ENCODE measurements around the gene RPA3. TPM values are rescaled to one million over a fixed set of nuclear protein-coding genes. Genes with fewer than 3 reads are reported as not detected.

RPA3 gene
- total RNA-seq, 2 donors from 2014 or later: 101 to 103 TPM

DNA sequence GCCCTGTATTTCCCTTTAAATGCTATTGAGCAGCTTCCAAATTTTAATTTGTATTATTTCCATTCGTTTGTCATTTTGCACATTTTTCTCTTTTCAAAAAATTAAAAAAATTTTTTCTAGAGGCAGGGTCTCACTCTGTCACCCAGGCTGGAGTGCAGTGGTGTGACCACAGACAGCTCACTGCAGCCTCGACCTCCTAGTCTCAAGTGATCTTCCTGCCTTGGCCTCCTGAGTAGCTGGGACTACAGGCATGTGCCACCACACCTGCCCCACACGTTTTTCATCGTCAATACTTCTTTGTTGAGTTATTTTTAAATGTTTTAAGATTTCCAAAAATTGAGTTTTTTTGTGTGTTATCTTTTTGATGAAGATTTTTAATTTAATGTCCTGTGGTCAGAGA lies 4.7 kb downstream of the RPA3 start:
- no peaks in the 10 kb centered on the region for H3K9me3 Mint-ChIP-seq
- peaks cover 0 to 2% of the 10 kb centered on the region in 2 donors for H3K36me3 Mint-ChIP-seq (ENCODE audit: insufficient read depth in 2 of 2)
- no peaks in the 10 kb centered on the region for H3K27me3 Mint-ChIP-seq (ENCODE audit: low read depth)
- no peak for ATAC-seq (replicated peaks in 1 of 2)
- no peak overlapping the region for H3K27ac Mint-ChIP-seq
- H3K4me1 Mint-ChIP-seq (ENCODE audit: low read depth): peaks cover 20% of the 10 kb centered on the region
- DNase-seq: no peak
- no peak overlapping the region for H3K4me3 Mint-ChIP-seq

DNA sequence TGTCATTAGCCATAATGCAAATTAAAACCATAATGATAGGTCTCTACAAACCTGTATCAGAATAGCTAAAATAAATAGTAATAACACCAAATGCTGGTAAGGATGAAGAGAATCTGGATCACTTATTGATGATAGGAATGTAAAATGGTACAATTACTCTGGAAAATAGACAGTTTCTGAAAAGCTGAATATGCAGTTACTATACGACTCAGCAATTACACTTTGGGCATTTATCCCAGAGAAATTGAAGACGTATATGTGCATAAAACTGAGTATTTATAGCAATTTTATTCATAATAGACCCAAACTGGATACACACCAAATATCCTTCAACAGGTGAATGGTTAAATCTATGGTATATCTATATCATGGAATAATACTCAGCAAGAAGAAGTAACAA lies 7.9 kb downstream of the RPA3 start:
- Mint-ChIP-seq H3K27me3 (ENCODE audit: low read depth) (no peaks in the 10 kb centered on the region), H3K4me1 (ENCODE audit: low read depth) (peaks cover 19% of the 10 kb centered on the region), H3K27ac (no peak overlapping the region), H3K4me3 (no peak overlapping the region), H3K36me3 (ENCODE audit: insufficient read depth in 2 of 2) (no peaks in the 10 kb centered on the region), H3K9me3 (no peaks in the 10 kb centered on the region)
- no peak for ATAC-seq (replicated peaks in 1 of 2)
- DNase-seq: no peak

DNA sequence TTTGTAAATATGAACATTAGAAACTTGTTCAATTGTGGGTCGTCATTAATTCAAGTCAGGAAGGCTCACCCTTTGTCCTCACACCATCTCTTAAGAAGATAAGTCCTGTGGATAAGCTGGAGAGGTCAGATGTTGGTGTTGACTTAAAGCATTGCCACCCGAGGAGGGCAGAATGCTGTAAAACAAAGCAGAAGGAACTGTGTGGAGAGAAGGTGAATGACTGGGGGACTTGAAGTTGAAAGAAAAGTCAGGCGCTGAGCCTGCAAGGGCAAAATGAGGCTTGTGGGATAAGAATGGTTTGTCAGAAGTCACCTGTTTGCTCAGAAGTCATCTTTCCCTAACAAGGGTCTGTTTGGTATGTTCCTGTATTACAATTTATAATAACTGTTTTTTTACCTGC lies 9.1 kb downstream of the RPA3 start:
- Mint-ChIP-seq H3K4me3 (no peak overlapping the region), H3K9me3 (no peaks in the 10 kb centered on the region), H3K27me3 (ENCODE audit: low read depth) (no peaks in the 10 kb centered on the region), H3K36me3 (ENCODE audit: insufficient read depth in 2 of 2) (no peaks in the 10 kb centered on the region), H3K4me1 (ENCODE audit: low read depth) (peaks cover 19% of the 10 kb centered on the region), H3K27ac (no peak overlapping the region)
- DNase-seq: no peak
- ATAC-seq (replicated peaks in 1 of 2): no peak

DNA sequence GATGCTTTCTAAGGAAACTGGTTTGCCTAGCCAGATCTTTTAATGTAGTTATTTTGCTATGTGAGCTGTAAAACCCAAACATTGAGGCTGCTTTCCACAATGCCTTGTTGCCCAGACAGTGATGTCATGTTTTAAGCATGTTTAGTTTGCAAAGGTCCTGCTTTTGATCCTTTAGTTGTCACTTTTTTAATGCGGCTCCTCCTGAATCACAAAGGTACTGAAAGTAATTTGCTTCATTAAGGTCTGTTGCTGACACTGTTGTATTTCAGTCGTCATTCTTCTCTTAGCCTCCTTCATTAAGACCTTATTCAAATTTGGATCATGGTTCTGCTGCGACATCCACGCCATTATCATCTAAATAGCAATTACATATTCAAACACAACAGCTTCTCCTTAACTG lies 10.6 kb downstream of the RPA3 start:
- no peaks in the 10 kb centered on the region for H3K9me3 Mint-ChIP-seq
- no peaks in the 10 kb centered on the region for H3K27me3 Mint-ChIP-seq (ENCODE audit: low read depth)
- ATAC-seq (replicated peaks in 1 of 2) (no peak), DNase-seq (no peak)
- H3K4me3 Mint-ChIP-seq: no peak overlapping the region
- peaks cover 11% of the 10 kb centered on the region for H3K4me1 Mint-ChIP-seq (ENCODE audit: low read depth)
- no peaks in the 10 kb centered on the region for H3K36me3 Mint-ChIP-seq (ENCODE audit: insufficient read depth in 2 of 2)
- no peak overlapping the region for H3K27ac Mint-ChIP-seq

GRCh38 chr7:7707246-7707645 lies 11.2 kb downstream of the RPA3 start:
- Mint-ChIP-seq H3K27me3 (ENCODE audit: low read depth) (no peaks in the 10 kb centered on the region), H3K4me3 (no peak overlapping the region), H3K27ac (no peak overlapping the region), H3K9me3 (no peaks in the 10 kb centered on the region), H3K4me1 (ENCODE audit: low read depth) (peaks cover 11% of the 10 kb centered on the region), H3K36me3 (ENCODE audit: insufficient read depth in 2 of 2) (no peaks in the 10 kb centered on the region)
- ATAC-seq (replicated peaks in 1 of 2): no peak
- no peak for DNase-seq

DNA sequence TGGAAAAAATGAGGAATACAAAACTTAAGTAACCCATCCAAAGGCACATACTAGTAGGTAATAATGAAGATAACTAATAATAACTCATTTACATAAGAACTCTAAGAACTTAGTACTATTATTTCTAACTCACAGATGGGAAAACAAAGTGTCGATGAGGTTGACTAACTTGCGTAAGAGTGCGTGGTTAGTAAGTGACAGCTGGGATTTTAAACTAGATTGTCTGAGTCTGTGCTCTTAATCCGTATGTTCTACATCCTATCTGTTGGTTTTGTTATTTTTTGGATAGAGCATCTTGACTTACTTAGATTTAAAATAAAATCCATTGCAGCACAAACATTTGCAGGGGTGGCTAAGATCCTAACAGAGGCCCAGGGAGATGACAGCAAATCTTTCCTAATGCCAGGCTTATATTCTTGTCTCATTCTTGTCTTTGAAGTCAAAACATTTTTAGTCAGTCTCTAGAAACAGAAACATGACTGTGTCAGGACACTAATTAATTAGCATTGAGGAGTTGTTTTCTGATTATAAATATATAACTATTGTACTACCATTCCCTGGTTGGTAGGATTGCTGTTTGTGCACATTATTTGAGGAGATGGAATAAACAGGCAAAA lies 11.7 kb downstream of the RPA3 start:
- Mint-ChIP-seq H3K4me3 (no peak overlapping the region), H3K4me1 (ENCODE audit: low read depth) (peaks cover 11% of the 10 kb centered on the region), H3K27ac (no peak overlapping the region), H3K27me3 (ENCODE audit: low read depth) (no peaks in the 10 kb centered on the region), H3K9me3 (no peaks in the 10 kb centered on the region), H3K36me3 (ENCODE audit: insufficient read depth in 2 of 2) (no peaks in the 10 kb centered on the region)
- no peak for ATAC-seq (replicated peaks in 1 of 2)
- DNase-seq: no peak

GRCh38 chr7:7706101-7706511 lies 12.3 kb downstream of the RPA3 start:
- no peak overlapping the region for H3K4me3 Mint-ChIP-seq
- H3K9me3 Mint-ChIP-seq: no peaks in the 10 kb centered on the region
- H3K4me1 Mint-ChIP-seq (ENCODE audit: low read depth): peaks cover 11% of the 10 kb centered on the region
- no peaks in the 10 kb centered on the region for H3K27me3 Mint-ChIP-seq (ENCODE audit: low read depth)
- H3K27ac Mint-ChIP-seq: peak overlapping the region; percentile 12
- ATAC-seq (replicated peaks in 1 of 2) (peak in 1 of 2 donors; percentile 44), DNase-seq (no peak)
- no peaks in the 10 kb centered on the region for H3K36me3 Mint-ChIP-seq (ENCODE audit: insufficient read depth in 2 of 2)

GRCh38 chr7:7705318-7705717 lies 13.1 kb downstream of the RPA3 start:
- no peaks in the 10 kb centered on the region for H3K36me3 Mint-ChIP-seq (ENCODE audit: insufficient read depth in 2 of 2)
- H3K27me3 Mint-ChIP-seq (ENCODE audit: low read depth): no peaks in the 10 kb centered on the region
- no peak overlapping the region for H3K27ac Mint-ChIP-seq
- no peaks in the 10 kb centered on the region for H3K9me3 Mint-ChIP-seq
- H3K4me1 Mint-ChIP-seq (ENCODE audit: low read depth): peaks cover 11% of the 10 kb centered on the region
- DNase-seq (no peak), ATAC-seq (replicated peaks in 1 of 2) (no peak)
- no peak overlapping the region for H3K4me3 Mint-ChIP-seq

DNA sequence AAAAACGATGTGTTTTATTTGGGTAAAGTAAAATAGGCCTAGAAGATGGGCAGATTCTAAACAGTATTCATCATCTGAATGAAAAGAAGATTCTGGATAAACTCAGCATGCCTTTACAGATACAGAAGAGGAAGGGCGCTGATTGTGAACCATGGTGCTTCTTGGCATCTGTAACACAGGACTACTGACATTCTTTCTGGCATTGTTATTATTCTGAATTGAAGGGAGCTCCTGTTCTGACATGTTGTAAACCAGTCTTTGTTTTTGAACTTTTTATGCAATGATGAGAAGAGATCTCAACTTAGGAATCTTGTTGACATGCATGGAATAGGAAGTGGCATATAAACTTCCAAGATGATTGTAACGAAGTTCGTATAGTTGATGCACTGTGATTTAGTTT lies 13.5 kb downstream of the RPA3 start:
- ATAC-seq (replicated peaks in 1 of 2) (no peak), DNase-seq (no peak)
- Mint-ChIP-seq H3K27me3 (ENCODE audit: low read depth) (no peaks in the 10 kb centered on the region), H3K36me3 (ENCODE audit: insufficient read depth in 2 of 2) (no peaks in the 10 kb centered on the region), H3K4me3 (no peak overlapping the region), H3K9me3 (no peaks in the 10 kb centered on the region), H3K27ac (no peak overlapping the region), H3K4me1 (ENCODE audit: low read depth) (peaks cover 7% of the 10 kb centered on the region)

DNA sequence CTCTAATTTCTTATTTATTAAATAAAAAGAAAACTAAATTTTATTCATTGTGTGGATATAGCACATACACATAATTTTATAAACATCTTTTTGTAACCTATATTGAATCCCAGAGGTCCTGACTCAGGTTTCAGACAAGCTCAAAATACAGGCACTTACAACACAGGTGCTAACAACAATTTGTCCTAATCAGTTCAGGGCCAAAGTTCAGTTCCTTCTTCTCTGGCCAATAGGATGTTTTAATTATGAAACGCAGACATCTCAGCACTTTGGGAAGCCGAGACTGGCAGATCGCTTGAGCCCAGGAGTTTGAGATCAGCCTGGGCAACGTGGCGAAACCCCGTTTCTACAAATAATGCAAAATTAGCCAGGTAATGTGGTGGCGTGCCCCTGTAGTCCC lies 15.0 kb downstream of the RPA3 start:
- H3K9me3 Mint-ChIP-seq: no peaks in the 10 kb centered on the region
- no peak overlapping the region for H3K27ac Mint-ChIP-seq
- peaks cover 15% of the 10 kb centered on the region for H3K4me1 Mint-ChIP-seq (ENCODE audit: low read depth)
- H3K36me3 Mint-ChIP-seq (ENCODE audit: insufficient read depth in 2 of 2): no peaks in the 10 kb centered on the region
- DNase-seq (no peak), ATAC-seq (replicated peaks in 1 of 2) (no peak)
- H3K4me3 Mint-ChIP-seq: no peak overlapping the region
- H3K27me3 Mint-ChIP-seq (ENCODE audit: low read depth): no peaks in the 10 kb centered on the region

GRCh38 chr7:7702826-7703225 lies 15.6 kb downstream of the RPA3 start:
- Mint-ChIP-seq H3K27ac (no peak overlapping the region), H3K36me3 (ENCODE audit: insufficient read depth in 2 of 2) (no peaks in the 10 kb centered on the region), H3K27me3 (ENCODE audit: low read depth) (no peaks in the 10 kb centered on the region), H3K4me1 (ENCODE audit: low read depth) (peaks cover 19% of the 10 kb centered on the region), H3K9me3 (no peaks in the 10 kb centered on the region), H3K4me3 (no peak overlapping the region)
- ATAC-seq (replicated peaks in 1 of 2) (no peak), DNase-seq (no peak)

- no peaks in the 10 kb centered on the region for H3K27me3 Mint-ChIP-seq (ENCODE audit: low read depth)
- peaks cover 0 to 2% of the 10 kb centered on the region in 2 donors for H3K36me3 Mint-ChIP-seq (ENCODE audit: insufficient read depth in 2 of 2)
- DNase-seq: no peak
- H3K9me3 Mint-ChIP-seq: no peaks in the 10 kb centered on the region
- ATAC-seq (replicated peaks in 1 of 2): no peak
- H3K4me1 Mint-ChIP-seq (ENCODE audit: low read depth): peaks cover 19% of the 10 kb centered on the region
- H3K27ac Mint-ChIP-seq: no peak overlapping the region
- no peak overlapping the region for H3K4me3 Mint-ChIP-seq
Measured at GRCh38 chr7:7701527-7701926, 16.9 kb downstream of the RPA3 start.

DNA sequence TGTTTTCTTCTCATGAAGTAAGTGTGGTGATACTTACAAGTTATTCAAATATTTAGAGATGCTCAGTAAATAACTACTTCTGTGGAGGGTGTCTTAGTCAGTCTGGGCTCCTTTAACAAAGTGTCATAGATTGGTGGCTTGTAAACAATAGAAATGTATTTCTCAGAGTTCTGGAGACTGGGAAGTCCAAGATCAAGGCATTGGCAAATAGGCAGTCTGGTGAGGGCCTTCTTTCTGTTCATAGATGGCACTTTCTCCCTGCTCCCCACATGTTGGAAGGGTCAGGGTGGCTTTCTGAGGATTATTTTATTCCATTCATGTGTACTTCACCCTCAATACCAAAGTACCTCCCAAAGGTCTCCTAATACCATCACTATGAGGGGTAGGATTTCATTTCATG lies 18.4 kb downstream of the RPA3 start:
- no peaks in the 10 kb centered on the region for H3K27me3 Mint-ChIP-seq (ENCODE audit: low read depth)
- H3K27ac Mint-ChIP-seq: no peak overlapping the region
- ATAC-seq (replicated peaks in 1 of 2) (no peak), DNase-seq (no peak)
- peaks cover 0 to 2% of the 10 kb centered on the region in 2 donors for H3K36me3 Mint-ChIP-seq (ENCODE audit: insufficient read depth in 2 of 2)
- peaks cover 13% of the 10 kb centered on the region for H3K4me1 Mint-ChIP-seq (ENCODE audit: low read depth)
- no peak overlapping the region for H3K4me3 Mint-ChIP-seq
- no peaks in the 10 kb centered on the region for H3K9me3 Mint-ChIP-seq

- DNase-seq (no peak), ATAC-seq (replicated peaks in 1 of 2) (no peak)
- Mint-ChIP-seq H3K27ac (no peak overlapping the region), H3K27me3 (ENCODE audit: low read depth) (no peaks in the 10 kb centered on the region), H3K36me3 (ENCODE audit: insufficient read depth in 2 of 2) (peaks cover 4 to 6% of the 10 kb centered on the region in 2 donors), H3K9me3 (peaks cover 0 to 2% of the 10 kb centered on the region in 2 donors), H3K4me3 (no peak overlapping the region), H3K4me1 (ENCODE audit: low read depth) (peaks cover 13% of the 10 kb centered on the region)
Measured at GRCh38 chr7:7699380-7699779, 19.0 kb downstream of the RPA3 start.

Data from activated T-cell treated with anti-CD3 and anti-CD28 coated beads, Interleukin-2, amount 50 U/mL, for 72 hours (primary cell).